PFSK-1 (cell line): ENCODE results near the gene MIEN1.

Experiments
- FOXP2 ChIP-seq: optimal IDR thresholded peaks from 2 replicates; pipeline ENCODE3; 2011; ENCODE audit warnings: borderline replicate concordance, control low read depth, inconsistent platforms; ENCODE audit not compliant: insufficient read depth; ENCODE audit errors: extremely low read length, extremely low read depth
- POLR2AphosphoS5 ChIP-seq: IDR thresholded peaks from 2 replicates; pipeline ENCODE4 v1.6.1; 2012; ENCODE audit warnings: low read depth, mild to moderate bottlenecking, control low read depth, low read length, moderate library complexity
- SIN3A ChIP-seq: IDR thresholded peaks from 2 replicates; pipeline ENCODE4 v1.6.1; 2012; ENCODE audit warnings: mild to moderate bottlenecking, low read length, moderate library complexity, borderline replicate concordance; ENCODE audit not compliant: insufficient read depth
- TAF1 ChIP-seq: IDR thresholded peaks from 2 replicates; pipeline ENCODE4 v1.6.1; 2012; ENCODE audit warnings: low read length, control low read depth, borderline replicate concordance; ENCODE audit not compliant: insufficient read depth
- TF ChIP-seq, protein P1 (sequence below), 2 experiments: IDR thresholded peaks; 2 replicates each; pipeline versions ENCODE4 v1.6.1 to v1.8.0; 2011 to 2012; ENCODE audit warnings: low read depth in 2 of 2, low read length in 2 of 2, control low read depth in 1 of 2, inconsistent platforms in 1 of 2, mild to moderate bottlenecking in 1 of 2, moderate library complexity in 1 of 2; ENCODE audit not compliant: insufficient read depth in 1 of 2

The MIEN1 gene

DNA sequence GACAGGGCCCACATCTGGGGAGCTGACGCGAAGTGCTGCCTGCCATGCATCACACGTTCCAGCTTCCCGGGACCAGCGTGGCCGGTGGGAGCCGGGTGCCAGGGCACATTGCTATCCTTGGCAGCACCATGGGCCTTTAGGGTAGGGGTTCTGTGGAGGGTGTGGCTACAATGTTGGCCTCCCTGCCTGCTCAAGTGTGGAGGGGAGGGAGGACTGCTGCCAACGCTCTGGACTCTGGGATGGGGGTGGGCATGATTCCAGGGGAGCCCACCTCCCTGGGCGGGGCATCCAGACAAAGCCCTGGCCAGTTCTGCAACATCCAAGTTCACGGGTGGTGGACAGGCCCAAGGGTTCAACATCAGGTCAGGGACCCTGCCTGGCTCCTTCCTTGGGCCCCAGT lies 21.3 kb upstream of the MIEN1 start:
- no peak for TF ChIP-seq FOXP2
- TF ChIP-seq, protein P1, sequence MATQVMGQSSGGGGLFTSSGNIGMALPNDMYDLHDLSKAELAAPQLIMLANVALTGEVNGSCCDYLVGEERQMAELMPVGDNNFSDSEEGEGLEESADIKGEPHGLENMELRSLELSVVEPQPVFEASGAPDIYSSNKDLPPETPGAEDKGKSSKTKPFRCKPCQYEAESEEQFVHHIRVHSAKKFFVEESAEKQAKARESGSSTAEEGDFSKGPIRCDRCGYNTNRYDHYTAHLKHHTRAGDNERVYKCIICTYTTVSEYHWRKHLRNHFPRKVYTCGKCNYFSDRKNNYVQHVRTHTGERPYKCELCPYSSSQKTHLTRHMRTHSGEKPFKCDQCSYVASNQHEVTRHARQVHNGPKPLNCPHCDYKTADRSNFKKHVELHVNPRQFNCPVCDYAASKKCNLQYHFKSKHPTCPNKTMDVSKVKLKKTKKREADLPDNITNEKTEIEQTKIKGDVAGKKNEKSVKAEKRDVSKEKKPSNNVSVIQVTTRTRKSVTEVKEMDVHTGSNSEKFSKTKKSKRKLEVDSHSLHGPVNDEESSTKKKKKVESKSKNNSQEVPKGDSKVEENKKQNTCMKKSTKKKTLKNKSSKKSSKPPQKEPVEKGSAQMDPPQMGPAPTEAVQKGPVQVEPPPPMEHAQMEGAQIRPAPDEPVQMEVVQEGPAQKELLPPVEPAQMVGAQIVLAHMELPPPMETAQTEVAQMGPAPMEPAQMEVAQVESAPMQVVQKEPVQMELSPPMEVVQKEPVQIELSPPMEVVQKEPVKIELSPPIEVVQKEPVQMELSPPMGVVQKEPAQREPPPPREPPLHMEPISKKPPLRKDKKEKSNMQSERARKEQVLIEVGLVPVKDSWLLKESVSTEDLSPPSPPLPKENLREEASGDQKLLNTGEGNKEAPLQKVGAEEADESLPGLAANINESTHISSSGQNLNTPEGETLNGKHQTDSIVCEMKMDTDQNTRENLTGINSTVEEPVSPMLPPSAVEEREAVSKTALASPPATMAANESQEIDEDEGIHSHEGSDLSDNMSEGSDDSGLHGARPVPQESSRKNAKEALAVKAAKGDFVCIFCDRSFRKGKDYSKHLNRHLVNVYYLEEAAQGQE (IDR thresholded peaks at IDR 0.05; ENCODE audit: insufficient read depth in 1 of 2, low read depth in 2 of 2, low read length in 2 of 2), result no peak
- no peak for TF ChIP-seq TAF1
- TF ChIP-seq SIN3A, result no peak

DNA sequence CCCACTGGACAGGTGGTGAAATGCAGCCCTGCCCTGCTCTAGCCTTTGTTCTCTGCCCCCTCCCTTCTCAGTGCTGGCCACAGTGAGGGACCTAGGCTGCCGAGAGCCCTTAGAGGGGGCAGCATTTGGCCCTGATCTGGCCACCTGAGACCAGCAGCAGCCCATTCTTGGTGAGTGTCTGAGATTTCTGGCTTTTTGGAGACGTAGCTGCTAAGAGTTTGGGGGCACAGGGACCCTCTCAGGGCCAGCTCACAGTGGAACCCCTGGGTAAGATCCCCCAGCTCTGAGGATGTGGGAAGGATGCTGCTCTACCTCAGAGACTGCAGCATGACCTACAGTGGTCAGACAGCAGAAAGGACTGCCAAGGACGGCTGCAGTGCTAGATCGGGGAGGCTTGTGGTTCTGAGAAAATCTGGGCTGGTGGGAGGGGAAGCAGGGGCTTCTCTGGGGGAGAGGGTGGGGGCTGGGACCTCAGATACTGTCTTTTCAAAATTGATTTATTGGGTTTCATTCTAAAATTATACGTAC lies 20.7 kb upstream of the MIEN1 start:
- TF ChIP-seq TAF1 (no peak), SIN3A (no peak), FOXP2 (no peak), POLR2AphosphoS5 (no peak)
- TF ChIP-seq, protein P1 (IDR thresholded peaks at IDR 0.05; ENCODE audit: insufficient read depth in 1 of 2, low read depth in 2 of 2, low read length in 2 of 2), result no peak

DNA sequence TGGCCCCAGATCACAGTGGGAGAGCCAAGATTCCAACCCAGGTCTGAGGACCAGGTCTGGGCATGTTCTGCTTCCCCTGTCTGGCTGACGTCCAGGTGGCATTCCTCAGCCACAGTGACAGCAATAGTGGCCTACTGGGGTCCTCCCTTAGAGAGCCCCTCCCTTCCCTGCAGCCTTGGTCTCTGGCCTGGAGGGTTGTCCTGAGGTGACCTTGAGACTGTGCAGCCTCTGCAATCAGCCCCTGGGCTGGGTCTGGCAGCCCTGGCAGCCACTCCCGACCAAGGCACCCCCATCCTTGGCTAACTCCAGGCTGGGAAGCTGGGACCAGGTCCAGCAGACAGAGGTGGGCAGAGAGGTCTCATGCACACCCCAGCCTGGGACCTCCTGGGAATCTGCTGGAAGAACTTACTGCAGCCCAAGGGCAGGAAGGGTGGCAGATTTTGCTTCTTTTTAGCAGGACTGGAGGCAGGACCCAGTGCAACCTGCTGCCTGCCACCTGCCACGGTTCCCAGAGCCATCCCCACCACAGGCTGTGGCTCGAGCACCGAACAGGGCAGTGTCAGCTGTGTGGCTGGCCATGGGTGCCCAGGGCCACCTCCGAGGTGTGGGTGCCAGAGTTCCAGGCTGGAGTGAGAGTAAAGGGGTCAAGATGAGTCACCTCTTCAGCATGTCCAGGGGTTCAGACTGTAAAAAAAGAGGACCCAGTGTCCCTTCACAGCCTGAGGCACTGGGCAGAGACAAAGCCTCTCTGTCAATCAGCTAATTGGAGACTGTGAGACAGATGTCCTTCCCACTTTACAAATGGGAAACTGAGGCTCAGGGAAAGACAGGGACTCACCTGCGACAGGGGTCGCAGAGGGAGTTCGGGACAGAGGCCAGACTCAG lies 20.0 kb upstream of the MIEN1 start:
- TF ChIP-seq TAF1, result no peak
- TF ChIP-seq POLR2AphosphoS5, result no peak
- TF ChIP-seq, protein P1 (IDR thresholded peaks at IDR 0.05; ENCODE audit: insufficient read depth in 1 of 2, low read depth in 2 of 2, low read length in 2 of 2), result no peak
- no peak for TF ChIP-seq SIN3A
- no peak for TF ChIP-seq FOXP2

DNA sequence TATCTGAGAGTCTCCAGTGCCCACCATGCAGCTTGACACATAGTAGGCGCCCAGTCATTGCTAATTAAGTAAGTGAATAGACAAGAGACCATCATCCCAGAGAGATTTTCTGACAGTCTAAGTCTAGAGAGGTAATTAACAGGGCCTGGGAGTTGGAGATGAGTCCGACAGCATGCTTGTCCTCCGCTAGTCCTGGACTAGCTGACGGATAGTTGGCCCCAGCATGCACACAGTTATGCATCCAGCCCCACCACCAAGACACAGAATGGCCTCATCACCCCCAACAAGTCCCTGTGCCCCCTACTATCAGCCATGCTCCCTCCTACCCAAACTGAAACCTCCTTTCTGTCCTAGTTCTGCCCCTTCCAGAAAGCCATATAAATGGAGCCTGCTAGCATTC lies 17.4 kb upstream of the MIEN1 start:
- TF ChIP-seq TAF1 (no peak), POLR2AphosphoS5 (no peak), FOXP2 (no peak), SIN3A (no peak)
- TF ChIP-seq, protein P1 (IDR thresholded peaks at IDR 0.05; ENCODE audit: insufficient read depth in 1 of 2, low read depth in 2 of 2, low read length in 2 of 2), result no peak
